DMS53 treated with DMSO at 0.1 percent for 48 hours (cell line): ENCODE data around the gene PSORS1C2.
A peak's percentile ranks its signal among the peaks of the same experiment; 100 is the strongest.
"Not testable (repeated sequence)": the region's sequence is repeated elsewhere in the genome, so short reads cannot be mapped to it uniquely, and the experiment has no call there.

Source experiments
- DNase-seq: peaks from one replicate; lab custom pipeline; 2025; ENCODE audit not compliant: unreplicated experiment; lab: John Stamatoyannopoulos, UW

Gene PSORS1C2

GRCh38 chr6:31168606-31169005 lies 29.7 kb upstream of the PSORS1C2 start:
- DNase-seq: no peak

DNA sequence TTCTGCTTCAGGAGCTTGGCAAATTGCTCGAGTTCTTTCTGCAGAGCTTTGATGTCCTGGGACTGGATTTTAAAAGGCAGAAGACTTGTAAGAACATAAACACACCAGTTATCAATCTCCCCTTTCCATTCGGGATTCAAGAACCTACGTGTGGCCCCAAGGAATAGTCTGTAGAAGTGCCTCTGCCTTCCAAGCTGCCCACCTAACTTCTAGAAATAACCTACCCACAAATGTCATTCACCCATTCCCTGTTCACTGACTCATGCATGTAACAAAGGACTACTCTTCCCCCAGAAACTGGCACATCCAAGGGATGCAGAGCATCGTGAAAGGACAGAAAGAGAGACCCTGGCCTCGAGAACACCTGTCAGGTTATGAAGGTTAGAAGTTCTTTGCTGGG lies 27.1 kb upstream of the PSORS1C2 start:
- DNase-seq: no peak

GRCh38 chr6:31165064-31165832 lies 26.4 kb upstream of the PSORS1C2 start:
- not testable (repeated sequence) for DNase-seq

DNA sequence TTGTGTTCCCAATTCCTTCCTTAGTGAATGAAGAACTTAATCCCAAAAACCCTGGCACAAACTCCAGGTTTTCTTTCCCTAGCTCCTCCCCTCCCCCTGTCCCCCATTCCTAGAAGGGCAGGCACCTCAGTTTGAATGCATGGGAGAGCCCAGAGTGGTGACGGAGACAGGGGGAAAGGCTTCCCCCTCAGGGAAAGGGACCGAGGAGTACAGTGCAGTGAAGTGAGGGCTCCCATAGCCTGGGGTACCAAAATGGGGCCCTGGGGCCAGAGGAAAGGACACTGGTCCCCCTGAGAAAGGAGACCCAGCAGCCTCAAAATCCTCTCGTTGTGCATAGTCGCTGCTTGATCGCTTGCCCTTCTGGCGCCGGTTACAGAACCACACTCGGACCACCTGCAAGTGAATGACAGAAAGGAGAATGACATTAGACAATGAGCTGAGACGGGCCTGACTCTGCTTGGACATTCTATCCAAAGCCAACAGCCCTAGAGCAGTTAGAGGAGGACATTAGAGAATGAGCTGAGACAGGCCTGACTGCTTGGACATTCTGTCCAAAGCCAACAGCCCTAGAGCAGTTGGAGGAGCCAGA lies 25.7 kb upstream of the PSORS1C2 start:
- DNase-seq: not testable (repeated sequence)

- no peak for DNase-seq
These were observed 25.1 kb upstream of the PSORS1C2 start for GRCh38 chr6:31163922-31164321.

DNA sequence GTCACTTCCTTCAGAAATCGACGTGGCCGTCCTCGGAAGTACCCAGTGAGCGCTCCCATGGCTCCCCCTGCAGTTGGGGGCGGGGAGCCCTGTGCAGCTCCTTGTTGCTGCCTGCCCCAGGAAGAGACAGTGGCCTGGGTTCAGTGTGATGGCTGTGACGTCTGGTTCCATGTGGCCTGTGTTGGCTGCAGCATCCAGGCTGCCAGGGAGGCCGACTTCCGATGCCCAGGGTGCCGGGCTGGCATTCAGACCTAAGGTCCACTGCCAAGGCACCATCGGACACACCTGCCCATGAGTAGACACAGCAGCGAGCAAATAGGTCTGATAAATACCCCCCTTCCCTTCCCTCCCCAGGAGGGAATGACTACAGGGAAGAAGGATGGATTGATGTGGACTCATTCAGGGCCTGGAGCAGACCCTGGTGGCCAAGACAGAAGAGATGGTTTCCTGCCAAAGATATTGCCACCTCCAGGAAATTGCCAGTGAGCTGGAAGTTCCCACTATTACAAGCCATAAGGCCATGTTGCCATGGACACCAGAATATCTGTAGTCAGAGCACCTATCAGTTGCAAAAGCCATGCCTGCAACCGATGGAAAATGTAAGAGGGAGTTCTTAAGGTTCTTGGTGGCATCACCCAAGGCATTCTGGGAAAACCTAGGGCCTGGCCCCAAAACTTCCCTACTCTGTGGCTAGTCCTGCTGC lies 23.7 kb upstream of the PSORS1C2 start:
- DNase-seq: no peak

DNA sequence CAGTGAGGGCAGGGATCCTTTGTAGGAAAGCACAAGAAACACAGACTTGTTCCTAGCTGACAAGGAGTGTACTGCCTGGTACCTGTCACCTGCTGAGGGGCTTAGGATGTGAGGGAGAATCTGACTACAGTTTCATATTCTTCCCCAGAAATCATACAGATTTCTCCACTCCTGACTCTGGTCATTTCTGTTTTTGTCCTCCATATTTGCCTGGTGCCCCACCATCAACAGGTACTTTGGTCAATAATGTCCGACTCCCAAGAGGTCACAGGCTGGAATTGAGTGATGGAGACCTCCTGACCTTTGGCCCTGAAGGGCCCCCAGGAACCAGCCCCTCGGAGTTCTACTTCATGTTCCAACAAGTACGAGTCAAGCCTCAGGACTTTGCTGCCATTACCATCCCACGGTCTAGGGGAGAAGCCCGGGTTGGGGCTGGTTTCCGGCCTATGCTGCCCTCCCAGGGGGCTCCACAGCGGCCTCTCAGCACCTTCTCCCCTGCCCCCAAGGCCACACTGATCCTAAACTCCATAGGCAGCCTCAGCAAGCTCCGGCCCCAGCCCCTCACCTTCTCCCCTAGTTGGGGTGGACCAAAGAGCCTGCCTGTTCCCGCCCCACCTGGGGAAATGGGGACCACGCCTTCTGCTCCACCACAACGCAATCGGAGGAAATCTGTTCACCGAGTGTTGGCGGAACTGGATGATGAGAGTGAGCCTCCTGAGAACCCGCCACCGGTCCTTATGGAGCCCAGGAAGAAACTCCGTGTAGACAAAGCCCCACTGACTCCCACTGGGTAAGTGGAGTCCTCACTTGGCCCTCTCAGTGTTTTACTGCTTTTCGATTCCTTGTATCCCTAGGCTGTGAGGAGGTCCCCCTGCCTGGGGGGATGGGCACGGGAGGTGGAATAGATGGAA lies 22.6 kb upstream of the PSORS1C2 start:
- no peak for DNase-seq

- no peak for DNase-seq
These were observed 20.3 kb upstream of the PSORS1C2 start for GRCh38 chr6:31158863-31159855.

DNA sequence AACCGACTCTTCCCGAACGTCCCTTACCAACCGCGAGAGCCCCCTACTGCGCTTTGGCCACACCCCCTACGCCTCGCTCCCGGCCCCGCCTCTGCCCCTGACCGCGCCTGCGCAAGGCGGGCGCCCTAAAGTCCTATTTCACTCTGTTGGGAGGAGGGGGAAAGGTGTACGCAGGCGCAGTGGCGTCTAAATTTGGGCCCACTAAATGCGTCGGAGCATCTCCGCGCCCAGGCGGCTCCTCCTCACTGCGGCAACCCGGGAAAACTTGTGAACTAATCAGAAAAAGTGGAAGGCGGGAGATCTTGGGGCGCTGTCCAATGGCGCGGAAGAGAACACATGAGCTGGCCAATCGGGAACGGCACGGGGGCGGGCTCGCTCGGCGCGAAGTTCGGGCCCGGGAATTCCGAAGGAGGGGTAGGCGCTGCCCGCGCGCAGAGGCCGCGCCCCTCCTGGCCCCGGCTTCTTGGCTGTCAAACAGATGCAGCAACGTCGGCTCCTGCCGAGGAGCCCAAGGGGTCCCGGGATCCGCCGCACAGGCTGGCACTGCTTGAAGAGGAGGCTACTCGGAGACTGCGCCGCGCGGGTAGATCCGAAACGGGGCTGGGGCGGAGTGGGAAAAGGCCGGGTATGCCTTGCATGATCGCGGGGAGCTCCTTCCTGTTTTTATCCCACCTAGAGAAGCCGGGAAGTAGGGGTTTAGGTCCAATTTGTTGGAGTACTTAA lies 19.4 kb upstream of the PSORS1C2 start, which contains the start of gene TCF19:
Gene TCF19 (plus strand): TSS at position 450 of the 723 bp plus-strand sequence. CDS start 881 bp downstream, outside the sequence.
- DNase-seq: peak; percentile 88

- no peak for DNase-seq
These were observed 18.8 kb upstream of the PSORS1C2 start, which contains the start of gene CCHCR1 for GRCh38 chr6:31157513-31158139. TSS of gene CCHCR1 (minus strand) at chr6:31157802. CDS start at chr6:31157600, 202 bp downstream.

DNA sequence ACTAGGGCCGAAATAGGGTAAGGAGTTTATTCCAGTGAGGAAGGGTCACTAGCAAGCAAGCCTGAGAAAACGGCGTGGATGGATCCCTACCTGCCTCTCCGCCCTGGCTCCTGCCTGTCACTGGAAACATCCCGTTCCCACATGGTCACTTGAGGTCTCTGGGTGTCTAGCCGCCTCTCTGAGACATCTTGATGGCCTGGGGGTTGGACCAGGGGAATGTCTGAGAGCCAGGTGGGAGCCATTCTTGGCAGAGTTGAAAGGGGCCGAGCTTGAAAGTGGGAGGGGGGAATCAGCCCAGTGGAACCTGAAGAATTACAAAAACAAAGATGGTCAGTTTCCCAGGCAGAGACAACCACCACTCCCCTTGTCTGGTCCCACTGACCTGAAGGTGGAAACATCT lies 17.8 kb upstream of the PSORS1C2 start:
- no peak for DNase-seq

- no peak for DNase-seq
These were observed 15.6 kb upstream of the PSORS1C2 start for GRCh38 chr6:31154436-31154835.

GRCh38 chr6:31152781-31153180 lies 13.9 kb upstream of the PSORS1C2 start:
- peak; percentile 29 for DNase-seq

- no peak for DNase-seq
These were observed 11.1 kb upstream of the PSORS1C2 start for GRCh38 chr6:31149827-31150447.

- DNase-seq: no peak
These were observed 6.5 kb upstream of the PSORS1C2 start for GRCh38 chr6:31145386-31145785.

DNA sequence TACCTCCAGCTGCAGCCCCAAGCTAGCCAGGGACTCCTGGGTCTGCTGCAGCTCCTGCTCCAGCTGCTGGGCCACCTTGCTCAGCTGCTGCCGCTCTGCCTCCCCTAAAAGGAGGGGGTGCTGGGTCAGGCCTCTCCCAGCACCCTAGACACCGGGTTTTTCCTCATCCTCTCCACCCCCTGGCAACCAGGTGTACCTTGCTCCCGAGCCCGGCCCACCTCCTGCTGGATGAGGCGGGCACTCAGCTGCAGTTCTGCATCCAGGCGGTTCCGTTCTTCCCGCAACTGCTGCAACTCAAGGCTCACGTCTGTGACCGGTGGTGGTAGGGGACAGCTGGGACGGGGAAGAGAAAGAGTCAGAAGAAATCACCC lies 6.1 kb upstream of the PSORS1C2 start:
- no peak for DNase-seq

- no peak for DNase-seq
These were observed 5.6 kb upstream of the PSORS1C2 start for GRCh38 chr6:31144296-31144969.

DNA sequence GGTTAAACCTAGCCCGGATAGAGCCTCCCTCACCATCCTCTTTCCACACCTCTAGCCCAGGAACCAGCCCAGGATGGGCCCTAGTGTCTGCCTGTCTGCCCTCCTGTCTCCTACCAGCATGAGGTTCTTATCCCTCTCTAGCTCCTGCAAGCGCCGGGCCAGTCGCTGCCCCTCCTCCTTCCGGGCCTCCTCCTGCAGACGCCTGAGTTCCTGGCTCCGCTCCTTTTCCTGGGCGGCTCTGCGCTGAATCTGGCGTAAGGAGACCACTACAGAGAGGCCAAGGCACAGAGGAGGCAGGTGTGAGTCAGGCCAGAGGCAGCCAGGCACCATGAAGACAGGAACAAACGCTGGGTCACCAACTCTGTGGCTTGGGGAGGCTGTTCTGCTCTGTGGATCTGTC lies 4.3 kb upstream of the PSORS1C2 start:
- DNase-seq: no peak
